RWPE1 (cell line): ENCODE data around the gene HES5.

Source experiments
- CTCF ChIA-PET: fragments of 350-600 bp; sonication (Branson Sonifier 250); formaldehyde crosslinking; extraction: SDS; loops from one replicate; lab custom pipeline; 2021; lab: Yijun Ruan, JAX
- POLR2A ChIA-PET: fragments of 400-600 bp; formaldehyde crosslinking; extraction: SDS; loops from one replicate; lab custom pipeline; 2020; ENCODE audit warnings: antibody characterized with exemption; ENCODE audit not compliant: low non-redundant PET; lab: Yijun Ruan, JAX
- DNase-seq: peaks from one replicate; pipeline ENCODE4 v3.0.0; 2012; ENCODE audit warnings: low spot score
- H3K27ac ChIP-seq: fragments of 450-650 bp; 2 replicates; pipeline ENCODE4 v1.5.1; 2017
- CTCF ChIP-seq: fragments of 450-650 bp; conservative IDR thresholded peaks from 2 replicates; pipeline ENCODE4 v1.5.1; 2017; ENCODE audit warnings: low read depth, mild to moderate bottlenecking

HES5 gene

GRCh38 chr1:2520206-2520605 is 9.9 kb downstream of the HES5 start:
- ChIA-PET POLR2A (no interaction called here), CTCF (no interaction called here)
- TF ChIP-seq CTCF = no peak
- H3K27ac ChIP-seq = no peak overlapping the region
- no peak for DNase-seq

GRCh38 chr1:2519729-2520128 is 10.3 kb downstream of the HES5 start:
- no peak overlapping the region for H3K27ac ChIP-seq
- no peak for TF ChIP-seq CTCF
- ChIA-PET POLR2A (no interaction called here), CTCF (interaction anchor here (0.5 kb wide), 1 partner anchor 1229 kb away, joined by 3 read pairs; no protein-coding TSS in a partner anchor)
- no peak for DNase-seq

GRCh38 chr1:2519029-2519685 is 10.9 kb downstream of the HES5 start:
- ChIA-PET POLR2A (no interaction called here), CTCF (interaction anchor here (0.5 to 0.7 kb wide), 2 partner anchors 268 to 1229 kb away, joined by 3 read pairs; no protein-coding TSS in a partner anchor)
- no peak overlapping the region for H3K27ac ChIP-seq
- TF ChIP-seq CTCF = no peak
- DNase-seq = no peak

GRCh38 chr1:2518528-2518927 is 11.5 kb downstream of the HES5 start:
- no peak for TF ChIP-seq CTCF
- DNase-seq = no peak
- CTCF ChIA-PET = interaction anchor here (0.7 kb wide), 1 partner anchor 269 kb away, joined by 3 read pairs; no protein-coding TSS in a partner anchor
- H3K27ac ChIP-seq = no peak overlapping the region
- POLR2A ChIA-PET = no interaction called here

- ChIA-PET POLR2A (no interaction called here), CTCF (no interaction called here)
- DNase-seq = no peak
- no peak overlapping the region for H3K27ac ChIP-seq
- TF ChIP-seq CTCF = no peak
Measured at GRCh38 chr1:2517966-2518365, 12.1 kb downstream of the HES5 start.

- no peak for TF ChIP-seq CTCF
- peak overlapping the region; percentile 8; the same call in 1 of the 2 replicates for H3K27ac ChIP-seq
- ChIA-PET POLR2A (no interaction called here), CTCF (no interaction called here)
- DNase-seq = no peak
Measured at GRCh38 chr1:2516946-2517345, 13.1 kb downstream of the HES5 start.
